Caco-2 (cell line): Measurements from ENCODE around the gene GLS. TPM values are rescaled to one million over a fixed set of nuclear protein-coding genes. Genes with fewer than 3 reads are reported as not detected.

Experiments used
- BruUV-seq: library from RNA; stranded (reverse); fragments of 400-500 nt; replicated peaks from 2 replicates; lab custom pipeline; 2021; lab: Mats Ljungman, UMichigan
- CTCF ChIA-PET: fragments of 300-600 bp; sonication (Branson Sonifier 250); formaldehyde crosslinking; loops from one replicate; lab custom pipeline; 2022; ENCODE audit warnings: antibody characterized with exemption; lab: Charles Lee
- POLR2A ChIA-PET: fragments of 300-600 bp; sonication (Branson Sonifier 250); formaldehyde crosslinking; loops from one replicate; lab custom pipeline; 2022; ENCODE audit warnings: antibody characterized with exemption; lab: Charles Lee
- DNase-seq, 2 experiments: peaks; one replicate each; pipeline versions ENCODE4 v3.0.0 to v3.0.0-alpha.2; 2020 to 2022
- H3K27me3 ChIP-seq: replicated peaks from 2 replicates; pipeline ENCODE4 v1.6.0; 2011; ENCODE audit warnings: low read length; ENCODE audit not compliant: control insufficient read depth, insufficient read depth
- H3K36me3 ChIP-seq: 2 replicates; pipeline ENCODE4 v1.5.1; 2011; ENCODE audit warnings: low read length; ENCODE audit not compliant: control insufficient read depth, insufficient read depth
- H3K4me1 ChIP-seq: fragments of 250-450 bp; sonication (Bioruptor Pico); 2 replicates; pipeline ENCODE4 v1.5.1; 2020; ENCODE audit warnings: mild to moderate bottlenecking
- H3K4me3 ChIP-seq: 2 replicates; pipeline ENCODE4 v1.5.1; 2011; ENCODE audit warnings: low read depth, mild to moderate bottlenecking, control low read depth, low read length
- H3K9me3 ChIP-seq: fragments of 250-450 bp; sonication (Bioruptor Pico); 2 replicates; pipeline ENCODE4 v1.5.1; 2020; ENCODE audit warnings: mild to moderate bottlenecking, moderate library complexity
- H3K27ac Mint-ChIP-seq: one replicate; pipeline ENCODE4 v1.8.0; 2022; ENCODE audit warnings: mixed read lengths; ENCODE audit not compliant: unreplicated experiment
- H3K27me3 Mint-ChIP-seq: one replicate; pipeline ENCODE4 v1.8.0; 2022; ENCODE audit warnings: mixed read lengths; ENCODE audit not compliant: insufficient read depth, unreplicated experiment
- H3K36me3 Mint-ChIP-seq: one replicate; pipeline ENCODE4 v1.8.0; 2022; ENCODE audit warnings: mild to moderate bottlenecking, mixed read lengths; ENCODE audit not compliant: insufficient read depth, unreplicated experiment
- H3K4me1 Mint-ChIP-seq: one replicate; pipeline ENCODE4 v1.8.0; 2022; ENCODE audit warnings: low read depth, mixed read lengths; ENCODE audit not compliant: unreplicated experiment
- H3K4me3 Mint-ChIP-seq: one replicate; pipeline ENCODE4 v1.8.0; 2022; ENCODE audit warnings: mild to moderate bottlenecking, moderate library complexity, mixed read lengths; ENCODE audit not compliant: unreplicated experiment
- H3K9me3 Mint-ChIP-seq: one replicate; pipeline ENCODE4 v1.8.0; 2022; ENCODE audit warnings: mixed read lengths; ENCODE audit not compliant: unreplicated experiment
- intact Hi-C: fragments of 100-400 bp; cut with micrococcal nuclease; formaldehyde crosslinking; loops from one replicate; pipeline ENCODE4 v1.10.0; 2022; ENCODE audit not compliant: unreplicated experiment
- total RNA-seq: library from RNA; stranded (reverse); gene quantifications from 2 replicates; pipeline ENCODE4 v1.2.3, GENCODE V29; 2022
- TF ChIP-seq, protein P1 (sequence below), 2 experiments: fragments of 200-600 bp in 1 of 2; IDR thresholded peaks; 1 replicate in 1 of 2; 2 replicates in 1 of 2; pipeline versions ENCODE4 v1.5.1 to v1.8.0; 2011 to 2022; ENCODE audit warnings: antibody characterized with exemption in 1 of 2, control low read depth in 1 of 2, inconsistent platforms in 1 of 2, low read depth in 1 of 2, low read length in 1 of 2, mild to moderate bottlenecking in 1 of 2, moderate library complexity in 1 of 2; ENCODE audit not compliant: insufficient read depth in 1 of 2, severe bottlenecking in 1 of 2, unreplicated experiment in 1 of 2

Gene GLS
- total RNA-seq, 1 experiment from 2014 or later, result 107 TPM

DNA sequence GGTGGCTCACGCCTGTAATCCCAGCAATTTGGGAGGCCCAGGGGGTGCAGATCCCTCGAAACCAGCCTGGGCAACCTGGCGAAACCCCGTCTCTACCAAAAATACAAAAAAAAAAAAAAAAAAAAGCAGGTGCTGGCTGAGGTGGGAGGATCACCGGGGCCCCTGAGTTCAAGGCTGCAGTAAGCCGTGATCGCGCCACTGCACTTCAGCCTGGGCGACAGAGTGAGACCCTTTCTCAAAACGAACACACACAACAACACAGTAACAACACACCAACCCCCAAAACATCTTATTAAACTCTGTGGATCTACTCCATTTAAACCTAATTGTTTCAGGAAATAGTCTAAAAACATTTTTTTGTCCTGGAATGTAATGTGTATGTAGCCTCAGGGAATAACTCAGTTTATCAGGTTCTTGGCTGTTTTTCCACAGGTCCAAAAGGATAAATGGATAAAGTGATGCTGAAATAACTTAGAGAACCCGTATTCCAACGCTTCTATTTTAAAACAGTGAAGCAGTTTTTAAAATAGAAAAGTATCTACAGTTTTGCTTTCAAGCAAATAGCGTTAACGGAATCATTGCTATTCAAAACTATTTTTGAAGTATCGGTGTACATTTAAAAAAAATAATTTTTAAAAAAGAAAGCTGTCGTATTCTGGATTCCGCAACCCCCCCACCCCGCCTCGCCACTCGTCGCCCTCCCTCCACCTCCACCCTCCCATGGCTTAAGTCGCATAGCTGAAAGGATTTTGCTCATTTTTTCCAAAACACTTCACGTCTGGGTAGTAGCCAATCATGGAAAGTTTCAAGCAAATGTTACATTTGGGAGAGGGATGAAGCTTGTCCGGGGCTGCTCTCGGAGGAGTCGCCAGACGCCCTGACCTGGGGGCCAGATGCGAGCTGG lies 895 bp upstream of the GLS start:
- H3K9me3 ChIP-seq, result no peaks in the 10 kb centered on the region
- no peaks in the 10 kb centered on the region for H3K27me3 ChIP-seq
- H3K27ac Mint-ChIP-seq, result peak overlapping the region; percentile 94
- H3K36me3 ChIP-seq, result no peaks in the 10 kb centered on the region
- DNase-seq, result no peak
- H3K4me3 ChIP-seq, result peak overlapping the region; percentile 98
- peak overlapping the region; percentile 97 for H3K4me3 Mint-ChIP-seq
- peaks cover 12% of the 10 kb centered on the region for H3K4me1 ChIP-seq
- intact Hi-C loops, result loop anchor here (1.0 to 10.0 kb wide), 7 partner anchors 15 to 235 kb away; partner anchors contain the start of genes NAB1 and STAT1
- POLR2A ChIA-PET, result interaction anchor here (0.6 to 2.6 kb wide), 6 partner anchors 16 to 644 kb away, joined by 3 to 11 read pairs (median 5); no protein-coding TSS in a partner anchor
- TF ChIP-seq, protein P1, sequence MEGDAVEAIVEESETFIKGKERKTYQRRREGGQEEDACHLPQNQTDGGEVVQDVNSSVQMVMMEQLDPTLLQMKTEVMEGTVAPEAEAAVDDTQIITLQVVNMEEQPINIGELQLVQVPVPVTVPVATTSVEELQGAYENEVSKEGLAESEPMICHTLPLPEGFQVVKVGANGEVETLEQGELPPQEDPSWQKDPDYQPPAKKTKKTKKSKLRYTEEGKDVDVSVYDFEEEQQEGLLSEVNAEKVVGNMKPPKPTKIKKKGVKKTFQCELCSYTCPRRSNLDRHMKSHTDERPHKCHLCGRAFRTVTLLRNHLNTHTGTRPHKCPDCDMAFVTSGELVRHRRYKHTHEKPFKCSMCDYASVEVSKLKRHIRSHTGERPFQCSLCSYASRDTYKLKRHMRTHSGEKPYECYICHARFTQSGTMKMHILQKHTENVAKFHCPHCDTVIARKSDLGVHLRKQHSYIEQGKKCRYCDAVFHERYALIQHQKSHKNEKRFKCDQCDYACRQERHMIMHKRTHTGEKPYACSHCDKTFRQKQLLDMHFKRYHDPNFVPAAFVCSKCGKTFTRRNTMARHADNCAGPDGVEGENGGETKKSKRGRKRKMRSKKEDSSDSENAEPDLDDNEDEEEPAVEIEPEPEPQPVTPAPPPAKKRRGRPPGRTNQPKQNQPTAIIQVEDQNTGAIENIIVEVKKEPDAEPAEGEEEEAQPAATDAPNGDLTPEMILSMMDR (IDR thresholded peaks at IDR 0.05; ENCODE audit: insufficient read depth in 1 of 2, low read depth in 1 of 2, low read length in 1 of 2, severe bottlenecking in 1 of 2, unreplicated experiment in 1 of 2), result no peak
- peaks cover 36% of the 10 kb centered on the region for H3K36me3 Mint-ChIP-seq
- peaks cover 19% of the 10 kb centered on the region for H3K4me1 Mint-ChIP-seq
- CTCF ChIA-PET, result no interaction called here
- TSS peak; percentile 78 for BruUV-seq
- no peaks in the 10 kb centered on the region for H3K27me3 Mint-ChIP-seq
- H3K9me3 Mint-ChIP-seq, result no peaks in the 10 kb centered on the region

DNA sequence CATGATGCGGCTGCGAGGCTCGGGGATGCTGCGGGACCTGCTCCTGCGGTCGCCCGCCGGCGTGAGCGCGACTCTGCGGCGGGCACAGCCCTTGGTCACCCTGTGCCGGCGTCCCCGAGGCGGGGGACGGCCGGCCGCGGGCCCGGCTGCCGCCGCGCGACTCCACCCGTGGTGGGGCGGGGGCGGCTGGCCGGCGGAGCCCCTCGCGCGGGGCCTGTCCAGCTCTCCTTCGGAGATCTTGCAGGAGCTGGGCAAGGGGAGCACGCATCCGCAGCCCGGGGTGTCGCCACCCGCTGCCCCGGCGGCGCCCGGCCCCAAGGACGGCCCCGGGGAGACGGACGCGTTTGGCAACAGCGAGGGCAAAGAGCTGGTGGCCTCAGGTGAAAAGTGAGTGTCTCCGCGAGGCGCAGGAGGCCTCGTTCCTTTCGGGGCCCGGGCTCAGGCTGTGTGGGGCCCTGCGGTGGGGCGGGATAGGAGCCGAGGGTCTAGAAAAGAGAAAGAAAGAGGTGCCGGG lies 520 bp downstream of the GLS start:
- BruUV-seq, result no TSS peak
- H3K4me3 Mint-ChIP-seq, result peak overlapping the region; percentile 97
- H3K4me1 Mint-ChIP-seq, result peaks cover 19% of the 10 kb centered on the region
- Histone ChIP-seq H3K9me3 (no peaks in the 10 kb centered on the region), H3K36me3 (no peaks in the 10 kb centered on the region), H3K4me3 (peak overlapping the region; percentile 98), H3K4me1 (peaks cover 12% of the 10 kb centered on the region), H3K27me3 (no peaks in the 10 kb centered on the region)
- H3K9me3 Mint-ChIP-seq, result no peaks in the 10 kb centered on the region
- peaks cover 44% of the 10 kb centered on the region for H3K36me3 Mint-ChIP-seq
- ChIA-PET CTCF (no interaction called here), POLR2A (interaction anchor here (0.7 to 2.6 kb wide), 5 partner anchors 17 to 91 kb away, joined by 3 to 10 read pairs (median 7); no protein-coding TSS in a partner anchor)
- TF ChIP-seq, protein P1 (IDR thresholded peaks at IDR 0.05; ENCODE audit: insufficient read depth in 1 of 2, low read depth in 1 of 2, low read length in 1 of 2, severe bottlenecking in 1 of 2, unreplicated experiment in 1 of 2), result no peak
- intact Hi-C loops, result loop anchor here (2.0 to 10.0 kb wide), 3 partner anchors 28 to 236 kb away; partner anchors contain the start of genes NAB1 and STAT1
- H3K27ac Mint-ChIP-seq, result peak overlapping the region; percentile 94
- H3K27me3 Mint-ChIP-seq, result no peaks in the 10 kb centered on the region
- DNase-seq, result peak in 1 of 2 experiments; percentile 52
